Endothelial cell of umbilical vein (primary cell): ENCODE data around the gene DUT. TPM values are rescaled to one million over a fixed set of nuclear protein-coding genes. Genes with fewer than 3 reads are reported as not detected.

Experiments used
- BruUV-seq: library from RNA; stranded (reverse); fragments of 400-500 nt; replicated peaks from 2 replicates; lab custom pipeline; 2021; lab: Mats Ljungman, UMichigan
- CTCF ChIA-PET: fragments of 300-600, 350-600 bp; sonication (Branson Sonifier 250); formaldehyde crosslinking; loops from one replicate; lab custom pipeline; 2021; ENCODE audit warnings: antibody characterized with exemption, inconsistent platforms; lab: Charles Lee
- POLR2A ChIA-PET: fragments of 300-600, 350-600 bp; sonication (Branson Sonifier 250); formaldehyde crosslinking; loops from one replicate; lab custom pipeline; 2021; ENCODE audit warnings: antibody characterized with exemption, inconsistent platforms; lab: Charles Lee
- DNase-seq: peaks from one replicate; pipeline ENCODE4 v3.0.0-alpha.2; 2011; ENCODE audit warnings: low read depth, low spot score
- FAIRE-seq: peaks from 2 replicates; lab custom pipeline; 2011; peaks lifted over from hg19 to GRCh38; lab: Jason Lieb, UNC
- H2AFZ ChIP-seq: 2 replicates; pipeline ENCODE4 v1.6.0; 2012; ENCODE audit warnings: low read depth, low read length, control low read depth, inconsistent platforms
- H3K27ac ChIP-seq: 2 replicates; pipeline ENCODE4 v1.5.1; 2011; ENCODE audit warnings: low read depth, mild to moderate bottlenecking, control low read depth, low read length, moderate library complexity; ENCODE audit not compliant: insufficient read depth
- H3K27me3 ChIP-seq, 2 experiments: 2 replicates each; pipeline versions ENCODE4 v1.6.0 to v1.6.1; 2011; ENCODE audit warnings: low read length in 2 of 2, mixed read lengths in 1 of 2; ENCODE audit not compliant: control insufficient read depth in 2 of 2, insufficient read depth in 2 of 2
- H3K36me3 ChIP-seq, 2 experiments: 2 replicates in 1 of 2; 3 replicates in 1 of 2; pipeline ENCODE4 v1.5.1; 2011; ENCODE audit warnings: low read length in 2 of 2, mild to moderate bottlenecking in 1 of 2, moderate library complexity in 1 of 2; ENCODE audit not compliant: control insufficient read depth in 2 of 2, insufficient read depth in 2 of 2; ENCODE audit errors: extremely low read depth in 1 of 2
- H3K4me1 ChIP-seq: 3 replicates; pipeline ENCODE4 v1.5.1; 2011; ENCODE audit warnings: mild to moderate bottlenecking, low read length; ENCODE audit not compliant: control insufficient read depth, insufficient read depth; ENCODE audit errors: extremely low read depth
- H3K4me2 ChIP-seq: 2 replicates; pipeline ENCODE4 v1.6.1; 2011; ENCODE audit warnings: low read length, control low read depth, mixed read lengths; ENCODE audit not compliant: insufficient read depth
- H3K4me3 ChIP-seq, 3 experiments: fragments of 200-600 bp in 1 of 3; sonication (generic), shearing (Covaris generic) in 1 of 3; replicated peaks in 1 of 3; 2 replicates each; pipeline ENCODE4 v1.5.1; 2011 to 2016; ENCODE audit warnings: control low read depth in 3 of 3, low read length in 3 of 3, mild to moderate bottlenecking in 2 of 3, inconsistent platforms in 1 of 3, low read depth in 1 of 3, moderate library complexity in 1 of 3; ENCODE audit not compliant: insufficient read depth in 1 of 3
- H3K79me2 ChIP-seq: 2 replicates; pipeline ENCODE4 v1.6.0; 2012; ENCODE audit warnings: low read length, inconsistent platforms; ENCODE audit not compliant: control insufficient read depth, insufficient read depth
- H3K9ac ChIP-seq: replicated peaks from 2 replicates; pipeline ENCODE3; 2011; ENCODE audit warnings: low read length, control low read depth; ENCODE audit not compliant: insufficient read depth; ENCODE audit errors: extremely low read depth
- H3K9me1 ChIP-seq: replicated peaks from 3 replicates; pipeline ENCODE4 v1.6.0; 2011; ENCODE audit warnings: mild to moderate bottlenecking, low read length; ENCODE audit not compliant: control insufficient read depth, insufficient read depth; ENCODE audit errors: extremely low read depth
- H3K9me3 ChIP-seq: replicated peaks from 2 replicates; pipeline ENCODE4 v1.5.1; 2012; ENCODE audit warnings: low read length, inconsistent platforms; ENCODE audit not compliant: control insufficient read depth, insufficient read depth
- H4K20me1 ChIP-seq: replicated peaks from 2 replicates; pipeline ENCODE3; 2011; ENCODE audit warnings: mild to moderate bottlenecking, low read length; ENCODE audit not compliant: control insufficient read depth, insufficient read depth; ENCODE audit errors: extremely low read depth
- EZH2 ChIP-seq: IDR thresholded peaks from 2 replicates; pipeline ENCODE4 v1.6.1; 2012; ENCODE audit warnings: borderline replicate concordance, low read depth, mild to moderate bottlenecking, moderate library complexity, low read length, inconsistent platforms; ENCODE audit not compliant: severe bottlenecking
- FOS ChIP-seq: IDR thresholded peaks from 2 replicates; pipeline ENCODE4 v1.6.1; 2011; ENCODE audit warnings: mild to moderate bottlenecking, low read length, moderate library complexity, borderline replicate concordance; ENCODE audit not compliant: insufficient read depth
- GATA2 ChIP-seq: IDR thresholded peaks from 2 replicates; pipeline ENCODE4 v1.7.0; 2011; ENCODE audit warnings: low read depth, mild to moderate bottlenecking, moderate library complexity, mixed read lengths, low read length; ENCODE audit not compliant: insufficient read length, insufficient read depth
- JUN ChIP-seq: IDR thresholded peaks from 2 replicates; pipeline ENCODE4 v1.6.1; 2011; ENCODE audit warnings: borderline replicate concordance, low read depth; ENCODE audit not compliant: insufficient read length, insufficient read depth
- MYC ChIP-seq: IDR thresholded peaks from one replicate; pipeline ENCODE4 v1.6.1; 2011; ENCODE audit warnings: mild to moderate bottlenecking, low read depth, low read length
- POLR2A ChIP-seq: IDR thresholded peaks from 2 replicates; pipeline ENCODE4 v1.6.1; 2012; ENCODE audit warnings: low read depth, mild to moderate bottlenecking, control low read depth, low read length
- POLR2AphosphoS5 ChIP-seq: IDR thresholded peaks from 2 replicates; pipeline ENCODE4 v1.6.1; 2012; ENCODE audit warnings: low read depth, mild to moderate bottlenecking, control low read depth, low read length, moderate library complexity; ENCODE audit not compliant: insufficient read depth
- dilution Hi-C: fragments of 300-500 bp; cut with MboI; formaldehyde crosslinking; loops from one replicate; pipeline ENCODE4 v1.15.0; 2019; ENCODE audit warnings: low sequenced_read_pairs; ENCODE audit not compliant: extremely low pct_ligation_motif_present
- intact Hi-C: fragments of 100-400 bp; cut with micrococcal nuclease; formaldehyde crosslinking; loops from one replicate; pipeline ENCODE4 v1.10.0; 2022
- polyA plus RNA-seq, 4 experiments: library from polyadenylated mRNA; depleted of rRNA in 3 of 4; stranded (reverse) in 3 of 4; unstranded in 1 of 4; fragments of >200 nt; gene quantifications; 2 replicates each; pipeline versions ENCODE4 v1.2.1 to v1.2.3, GENCODE V29; 2011 to 2012; ENCODE audit warnings: missing spikeins in 1 of 4
- total RNA-seq: library from RNA; stranded (reverse); gene quantifications from 2 replicates; pipeline ENCODE4 v1.2.3, GENCODE V29; 2021
- TF ChIP-seq, protein P1 (sequence below), 2 donors: IDR thresholded peaks; 1 replicate in 1 of 2; 2 replicates in 1 of 2; pipeline ENCODE4 v1.5.1; 2011; ENCODE audit warnings: low read length in 2 of 2, mild to moderate bottlenecking in 2 of 2, moderate library complexity in 2 of 2, control low read depth in 1 of 2, inconsistent platforms in 1 of 2, low read depth in 1 of 2; ENCODE audit not compliant: insufficient read depth in 1 of 2; ENCODE audit errors: extremely low read depth in 1 of 2
- TF ChIP-seq, protein P2 (sequence below): IDR thresholded peaks from 2 replicates; pipeline ENCODE4 v1.6.1; 2011; ENCODE audit not compliant: insufficient read depth, insufficient read length

DUT gene
- total and polyA plus RNA-seq, 2 donors (not counting 3 experiments of a cell fraction or from before 2014, with no cell fraction given), result 59.9 to 135 TPM

DNA sequence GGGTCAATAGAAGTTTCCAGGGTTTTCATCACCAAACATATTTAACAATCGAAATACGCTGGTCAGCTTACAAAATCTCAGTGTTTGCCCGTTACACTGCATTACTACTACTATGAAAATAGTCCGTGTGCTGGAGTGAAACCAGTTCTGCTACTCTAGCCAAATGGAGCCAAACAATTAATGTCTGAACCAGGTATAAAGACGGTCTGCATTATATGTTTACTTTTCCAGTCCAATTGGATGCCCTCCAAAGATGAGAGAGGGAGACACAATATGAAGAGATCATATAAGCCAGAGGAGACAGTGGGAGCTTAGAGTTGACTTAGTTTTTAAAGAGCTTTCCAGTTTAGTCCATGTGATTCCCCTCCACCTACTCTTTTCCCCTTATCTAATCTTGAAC is 6.3 kb upstream of the DUT start:
- H3K27ac ChIP-seq, result no peak overlapping the region
- H3K27me3 ChIP-seq, result no peaks in the 10 kb centered on the region
- no peak overlapping the region for H3K9ac ChIP-seq
- H3K4me1 ChIP-seq, result peaks cover 2% of the 10 kb centered on the region
- no peaks in the 10 kb centered on the region for H3K9me1 ChIP-seq
- H4K20me1 ChIP-seq, result no peaks in the 10 kb centered on the region
- dilution Hi-C loops (no loop called here), intact Hi-C loops (no loop called here)
- DNase-seq (no peak), FAIRE-seq (no peak)
- no peak overlapping the region for H2AFZ ChIP-seq
- no peaks in the 10 kb centered on the region for H3K79me2 ChIP-seq
- no TSS peak for BruUV-seq
- CTCF ChIA-PET, result interaction anchor here (2.7 kb wide), 1 partner anchor 12 kb away, joined by 8 read pairs; no protein-coding TSS in a partner anchor
- no peak overlapping the region for H3K4me3 ChIP-seq
- no peaks in the 10 kb centered on the region for H3K9me3 ChIP-seq
- no peak overlapping the region for H3K4me2 ChIP-seq
- no peaks in the 10 kb centered on the region for H3K36me3 ChIP-seq
- TF ChIP-seq POLR2AphosphoS5, result no peak
- no peak for TF ChIP-seq GATA2
- TF ChIP-seq EZH2, result no peak
- TF ChIP-seq, protein P1, sequence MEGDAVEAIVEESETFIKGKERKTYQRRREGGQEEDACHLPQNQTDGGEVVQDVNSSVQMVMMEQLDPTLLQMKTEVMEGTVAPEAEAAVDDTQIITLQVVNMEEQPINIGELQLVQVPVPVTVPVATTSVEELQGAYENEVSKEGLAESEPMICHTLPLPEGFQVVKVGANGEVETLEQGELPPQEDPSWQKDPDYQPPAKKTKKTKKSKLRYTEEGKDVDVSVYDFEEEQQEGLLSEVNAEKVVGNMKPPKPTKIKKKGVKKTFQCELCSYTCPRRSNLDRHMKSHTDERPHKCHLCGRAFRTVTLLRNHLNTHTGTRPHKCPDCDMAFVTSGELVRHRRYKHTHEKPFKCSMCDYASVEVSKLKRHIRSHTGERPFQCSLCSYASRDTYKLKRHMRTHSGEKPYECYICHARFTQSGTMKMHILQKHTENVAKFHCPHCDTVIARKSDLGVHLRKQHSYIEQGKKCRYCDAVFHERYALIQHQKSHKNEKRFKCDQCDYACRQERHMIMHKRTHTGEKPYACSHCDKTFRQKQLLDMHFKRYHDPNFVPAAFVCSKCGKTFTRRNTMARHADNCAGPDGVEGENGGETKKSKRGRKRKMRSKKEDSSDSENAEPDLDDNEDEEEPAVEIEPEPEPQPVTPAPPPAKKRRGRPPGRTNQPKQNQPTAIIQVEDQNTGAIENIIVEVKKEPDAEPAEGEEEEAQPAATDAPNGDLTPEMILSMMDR (IDR thresholded peaks at IDR 0.05; ENCODE audit: extremely low read depth in 1 of 2, insufficient read depth in 1 of 2, low read depth in 1 of 2, low read length in 2 of 2), result no peak
- TF ChIP-seq, protein P2, sequence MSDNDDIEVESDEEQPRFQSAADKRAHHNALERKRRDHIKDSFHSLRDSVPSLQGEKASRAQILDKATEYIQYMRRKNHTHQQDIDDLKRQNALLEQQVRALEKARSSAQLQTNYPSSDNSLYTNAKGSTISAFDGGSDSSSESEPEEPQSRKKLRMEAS, result no peak
- TF ChIP-seq POLR2A, result no peak
- no peak for TF ChIP-seq FOS
- TF ChIP-seq JUN, result no peak
- no peak for TF ChIP-seq MYC
- POLR2A ChIA-PET, result no interaction called here
